Stimulated activated naive B cell treated with anti-CD40 and anti-IgM and Interleukin-4, amounts not matched to agents 10 μg/mL and 1 μg/mL and 100 μg/mL, for 72 hours (primary cell): ENCODE results near the gene NUDT4.

ENCODE experiments used
- ATAC-seq, 2 donors: fragments of 150-1000 bp; cut with Tn5 transposase; replicated peaks; 2 replicates each; pipeline ENCODE4 v1.10.0; 2021; ENCODE audit warnings: moderate library complexity in 1 of 2
- DNase-seq: peaks from one replicate; pipeline ENCODE4 v3.0.0; 2021
- H3K27ac Mint-ChIP-seq: one replicate; pipeline ENCODE4 v1.8.0; 2022; ENCODE audit warnings: mild to moderate bottlenecking, mixed read lengths
- H3K27me3 Mint-ChIP-seq, 2 donors: one replicate each; pipeline ENCODE4 v1.8.0; 2022; ENCODE audit warnings: mixed read lengths in 2 of 2
- H3K36me3 Mint-ChIP-seq, 2 donors: one replicate each; pipeline ENCODE4 v1.8.0; 2022; ENCODE audit warnings: mixed read lengths in 2 of 2, mild to moderate bottlenecking in 1 of 2
- H3K4me1 Mint-ChIP-seq, 2 donors: one replicate each; pipeline ENCODE4 v1.8.0; 2022; ENCODE audit warnings: mixed read lengths in 2 of 2, mild to moderate bottlenecking in 1 of 2
- H3K4me3 Mint-ChIP-seq, 2 donors: one replicate each; pipeline ENCODE4 v1.8.0; 2022; ENCODE audit warnings: mild to moderate bottlenecking in 2 of 2, mixed read lengths in 2 of 2, moderate library complexity in 1 of 2
- H3K9me3 Mint-ChIP-seq, 2 donors: one replicate each; pipeline ENCODE4 v1.8.0; 2022; ENCODE audit warnings: mixed read lengths in 2 of 2, mild to moderate bottlenecking in 1 of 2

The NUDT4 gene

GRCh38 chr12:93377252-93378195, at the start of gene NUDT4:
Gene NUDT4 (plus strand): TSS chr12:93377925. CDS start chr12:93378323, 398 bp downstream.
- Mint-ChIP-seq H3K4me3 (peak within 1 kb of the TSS; percentile 99), H3K4me1 (peaks cover 18 to 46% of the 10 kb centered on the region in 2 donors), H3K27ac (peak within 1 kb of the TSS; percentile 100), H3K9me3 (no peaks in the 10 kb centered on the region), H3K36me3 (peaks cover 14 to 29% of the 10 kb centered on the region in 2 donors), H3K27me3 (no peaks in the 10 kb centered on the region)
- ATAC-seq (peak; percentile 82 to 90), DNase-seq (peak; percentile 91)

GRCh38 chr12:93333054-93333453, 44.7 kb upstream of the NUDT4 start:
- H3K36me3 Mint-ChIP-seq = no peaks in the 10 kb centered on the region
- no peaks in the 10 kb centered on the region for H3K9me3 Mint-ChIP-seq
- ATAC-seq = no peak
- H3K27ac Mint-ChIP-seq = no peak overlapping the region
- peaks cover 0 to 11% of the 10 kb centered on the region in 2 donors for H3K27me3 Mint-ChIP-seq
- DNase-seq = no peak
- no peaks in the 10 kb centered on the region for H3K4me1 Mint-ChIP-seq
- H3K4me3 Mint-ChIP-seq = no peak overlapping the region

GRCh38 chr12:93333828-93334227, 43.9 kb upstream of the NUDT4 start:
- no peak for DNase-seq
- H3K4me1 Mint-ChIP-seq = no peaks in the 10 kb centered on the region
- no peaks in the 10 kb centered on the region for H3K36me3 Mint-ChIP-seq
- no peak for ATAC-seq
- H3K27me3 Mint-ChIP-seq = peaks cover 0 to 11% of the 10 kb centered on the region in 2 donors
- H3K9me3 Mint-ChIP-seq = no peaks in the 10 kb centered on the region
- H3K27ac Mint-ChIP-seq = no peak overlapping the region
- no peak overlapping the region for H3K4me3 Mint-ChIP-seq

- no peaks in the 10 kb centered on the region for H3K9me3 Mint-ChIP-seq
- H3K27ac Mint-ChIP-seq = no peak overlapping the region
- no peaks in the 10 kb centered on the region for H3K4me1 Mint-ChIP-seq
- no peak for ATAC-seq
- H3K4me3 Mint-ChIP-seq = no peak overlapping the region
- H3K27me3 Mint-ChIP-seq = peaks cover 0 to 11% of the 10 kb centered on the region in 2 donors
- H3K36me3 Mint-ChIP-seq = no peaks in the 10 kb centered on the region
- no peak for DNase-seq
Observed at GRCh38 chr12:93335603-93336162, 42.0 kb upstream of the NUDT4 start.

- no peak overlapping the region for H3K27ac Mint-ChIP-seq
- H3K4me1 Mint-ChIP-seq = no peaks in the 10 kb centered on the region
- ATAC-seq (no peak), DNase-seq (no peak)
- H3K9me3 Mint-ChIP-seq = no peaks in the 10 kb centered on the region
- peaks cover 0 to 11% of the 10 kb centered on the region in 2 donors for H3K27me3 Mint-ChIP-seq
- H3K4me3 Mint-ChIP-seq = no peak overlapping the region
- no peaks in the 10 kb centered on the region for H3K36me3 Mint-ChIP-seq
Observed at GRCh38 chr12:93336291-93336741, 41.4 kb upstream of the NUDT4 start.

GRCh38 chr12:93338598-93338997, 39.1 kb upstream of the NUDT4 start:
- H3K27ac Mint-ChIP-seq = no peak overlapping the region
- H3K4me3 Mint-ChIP-seq = no peak overlapping the region
- no peaks in the 10 kb centered on the region for H3K36me3 Mint-ChIP-seq
- DNase-seq (no peak), ATAC-seq (no peak)
- H3K9me3 Mint-ChIP-seq = no peaks in the 10 kb centered on the region
- H3K4me1 Mint-ChIP-seq = no peaks in the 10 kb centered on the region
- peaks cover 0 to 11% of the 10 kb centered on the region in 2 donors for H3K27me3 Mint-ChIP-seq

- Mint-ChIP-seq H3K9me3 (no peaks in the 10 kb centered on the region), H3K27me3 (peaks cover 0 to 11% of the 10 kb centered on the region in 2 donors), H3K27ac (no peak overlapping the region), H3K4me1 (no peaks in the 10 kb centered on the region), H3K36me3 (no peaks in the 10 kb centered on the region), H3K4me3 (no peak overlapping the region)
- ATAC-seq (no peak), DNase-seq (no peak)
Observed at GRCh38 chr12:93339695-93340094, 38.0 kb upstream of the NUDT4 start.

- no peaks in the 10 kb centered on the region for H3K9me3 Mint-ChIP-seq
- H3K27me3 Mint-ChIP-seq = peaks cover 0 to 7% of the 10 kb centered on the region in 2 donors
- no peak for DNase-seq
Observed at GRCh38 chr12:93341409-93342049, 36.2 kb upstream of the NUDT4 start.

GRCh38 chr12:93347054-93347785, 30.5 kb upstream of the NUDT4 start:
- no peak overlapping the region for H3K4me3 Mint-ChIP-seq
- no peak overlapping the region for H3K27ac Mint-ChIP-seq
- H3K36me3 Mint-ChIP-seq = no peaks in the 10 kb centered on the region
- peaks cover 0 to 1% of the 10 kb centered on the region in 2 donors for H3K27me3 Mint-ChIP-seq
- peaks cover 0 to 2% of the 10 kb centered on the region in 2 donors for H3K4me1 Mint-ChIP-seq
- H3K9me3 Mint-ChIP-seq = no peaks in the 10 kb centered on the region
- ATAC-seq (no peak), DNase-seq (no peak)

More at GRCh38 chr12:93341409-93342049, 36.2 kb upstream of the NUDT4 start:
- ATAC-seq = no peak
- H3K27ac Mint-ChIP-seq = no peak overlapping the region
- H3K4me3 Mint-ChIP-seq = no peak overlapping the region
- no peaks in the 10 kb centered on the region for H3K36me3 Mint-ChIP-seq
- H3K4me1 Mint-ChIP-seq = no peaks in the 10 kb centered on the region

GRCh38 chr12:93348575-93349435, 28.9 kb upstream of the NUDT4 start:
- Mint-ChIP-seq H3K9me3 (no peaks in the 10 kb centered on the region), H3K27ac (no peak overlapping the region), H3K36me3 (no peaks in the 10 kb centered on the region), H3K4me3 (no peak overlapping the region), H3K27me3 (peaks cover 0 to 5% of the 10 kb centered on the region in 2 donors), H3K4me1 (peaks cover 0 to 2% of the 10 kb centered on the region in 2 donors)
- DNase-seq = no peak
- no peak for ATAC-seq

- no peaks in the 10 kb centered on the region for H3K9me3 Mint-ChIP-seq
- DNase-seq (no peak), ATAC-seq (no peak)
- no peaks in the 10 kb centered on the region for H3K36me3 Mint-ChIP-seq
- H3K27me3 Mint-ChIP-seq = peaks cover 0 to 5% of the 10 kb centered on the region in 2 donors
- H3K4me1 Mint-ChIP-seq = peaks cover 0 to under 1% of the 10 kb centered on the region in 2 donors
- no peak overlapping the region for H3K27ac Mint-ChIP-seq
- no peak overlapping the region for H3K4me3 Mint-ChIP-seq
Observed at GRCh38 chr12:93351726-93352125, 26.0 kb upstream of the NUDT4 start.

- Mint-ChIP-seq H3K36me3 (no peaks in the 10 kb centered on the region), H3K4me3 (no peak overlapping the region), H3K27ac (peak overlapping the region; percentile 52), H3K9me3 (no peaks in the 10 kb centered on the region), H3K27me3 (peaks cover 0 to 5% of the 10 kb centered on the region in 2 donors), H3K4me1 (no peaks in the 10 kb centered on the region)
- no peak for ATAC-seq
- DNase-seq = no peak
Observed at GRCh38 chr12:93352321-93352720, 25.4 kb upstream of the NUDT4 start.

- no peaks in the 10 kb centered on the region for H3K4me1 Mint-ChIP-seq
- no peaks in the 10 kb centered on the region for H3K9me3 Mint-ChIP-seq
- DNase-seq = no peak
- no peaks in the 10 kb centered on the region for H3K36me3 Mint-ChIP-seq
- no peak overlapping the region for H3K27ac Mint-ChIP-seq
- H3K27me3 Mint-ChIP-seq = peaks cover 0 to 5% of the 10 kb centered on the region in 2 donors
- no peak overlapping the region for H3K4me3 Mint-ChIP-seq
- no peak for ATAC-seq
Observed at GRCh38 chr12:93356214-93356613, 21.5 kb upstream of the NUDT4 start.
